ENCODE data around the gene NIPAL4.

NIPAL4 gene

GRCh38 chr5:157505496-157505895 lies 45.5 kb downstream of the NIPAL4 start:
- Histone ChIP-seq H3K4me2 (ENCODE audit: insufficient read depth, low read length) (no peak overlapping the region), H3K27me3 (ENCODE audit: insufficient read depth, low read length, poor library complexity) (no peaks in the 10 kb centered on the region), H2AFZ (ENCODE audit: low read depth, low read length) (no peak overlapping the region), H3K79me2 (ENCODE audit: insufficient read depth, low read length) (no peaks in the 10 kb centered on the region), H3K27ac (ENCODE audit: low read length) (no peak overlapping the region), H3K9me3 (ENCODE audit: insufficient read depth, low read length, severe bottlenecking) (no peaks in the 10 kb centered on the region), H3K9ac (ENCODE audit: low read depth, low read length) (no peak overlapping the region), H3K4me3 (ENCODE audit: low read depth in 1 of 2, low read length in 2 of 2) (no peak overlapping the region), H4K20me1 (ENCODE audit: insufficient read depth, low read length) (no peaks in the 10 kb centered on the region), H3K4me1 (ENCODE audit: insufficient read depth, low read length) (no peaks in the 10 kb centered on the region; the same call in 1 of the 2 replicates), H3K36me3 (ENCODE audit: insufficient read depth, low read length) (peaks cover 3% of the 10 kb centered on the region)
- TF ChIP-seq CTCF (IDR thresholded peaks at IDR 0.05; ENCODE audit: borderline replicate concordance, extremely low read depth, low read length, poor library complexity, severe bottlenecking) (no peak), EZH2 (IDR thresholded peaks at IDR 0.05; ENCODE audit: borderline replicate concordance, low read depth, low read length, severe bottlenecking) (no peak)
- ATAC-seq (ENCODE audit: insufficient read depth, low read depth) (no peak), DNase-seq (no peak)

- TF ChIP-seq CTCF (IDR thresholded peaks at IDR 0.05; ENCODE audit: borderline replicate concordance, extremely low read depth, low read length, poor library complexity, severe bottlenecking) (no peak), EZH2 (IDR thresholded peaks at IDR 0.05; ENCODE audit: borderline replicate concordance, low read depth, low read length, severe bottlenecking) (no peak)
- H3K36me3 ChIP-seq (ENCODE audit: insufficient read depth, low read length): peaks cover 3% of the 10 kb centered on the region
- H3K4me1 ChIP-seq (ENCODE audit: insufficient read depth, low read length): no peaks in the 10 kb centered on the region; the same call in 1 of the 2 replicates
- H3K4me3 ChIP-seq (ENCODE audit: low read depth in 1 of 2, low read length in 2 of 2): no peak overlapping the region
- H3K79me2 ChIP-seq (ENCODE audit: insufficient read depth, low read length): no peaks in the 10 kb centered on the region
- H3K27ac ChIP-seq (ENCODE audit: low read length): no peak overlapping the region
- DNase-seq (no peak), ATAC-seq (ENCODE audit: insufficient read depth, low read depth) (no peak)
- no peak overlapping the region for H2AFZ ChIP-seq (ENCODE audit: low read depth, low read length)
- no peak overlapping the region for H3K9ac ChIP-seq (ENCODE audit: low read depth, low read length)
- no peak overlapping the region for H3K4me2 ChIP-seq (ENCODE audit: insufficient read depth, low read length)
- H3K9me3 ChIP-seq (ENCODE audit: insufficient read depth, low read length, severe bottlenecking): no peaks in the 10 kb centered on the region
- no peaks in the 10 kb centered on the region for H3K27me3 ChIP-seq (ENCODE audit: insufficient read depth, low read length, poor library complexity)
- H4K20me1 ChIP-seq (ENCODE audit: insufficient read depth, low read length): no peaks in the 10 kb centered on the region
Measured at GRCh38 chr5:157506066-157506590, 46.1 kb downstream of the NIPAL4 start.

- Histone ChIP-seq H4K20me1 (ENCODE audit: insufficient read depth, low read length) (no peaks in the 10 kb centered on the region), H3K9ac (ENCODE audit: low read depth, low read length) (no peak overlapping the region), H3K4me3 (ENCODE audit: low read depth in 1 of 2, low read length in 2 of 2) (no peak overlapping the region), H3K27me3 (ENCODE audit: insufficient read depth, low read length, poor library complexity) (no peaks in the 10 kb centered on the region), H3K36me3 (ENCODE audit: insufficient read depth, low read length) (peaks cover 3% of the 10 kb centered on the region), H3K27ac (ENCODE audit: low read length) (no peak overlapping the region), H3K79me2 (ENCODE audit: insufficient read depth, low read length) (no peaks in the 10 kb centered on the region), H3K9me3 (ENCODE audit: insufficient read depth, low read length, severe bottlenecking) (no peaks in the 10 kb centered on the region), H3K4me1 (ENCODE audit: insufficient read depth, low read length) (no peaks in the 10 kb centered on the region; the same call in 1 of the 2 replicates), H2AFZ (ENCODE audit: low read depth, low read length) (no peak overlapping the region), H3K4me2 (ENCODE audit: insufficient read depth, low read length) (no peak overlapping the region)
- ATAC-seq (ENCODE audit: insufficient read depth, low read depth): no peak
- TF ChIP-seq EZH2 (IDR thresholded peaks at IDR 0.05; ENCODE audit: borderline replicate concordance, low read depth, low read length, severe bottlenecking) (no peak), CTCF (IDR thresholded peaks at IDR 0.05; ENCODE audit: borderline replicate concordance, extremely low read depth, low read length, poor library complexity, severe bottlenecking) (no peak)
- no peak for DNase-seq
Measured at GRCh38 chr5:157506981-157507780, 47.2 kb downstream of the NIPAL4 start.

Data from DND-41 (cell line).